GM21390 (cell line): ENCODE results near the gene ELMO2.

ENCODE experiments used
- ATAC-seq: cut with Tn5 transposase; IDR thresholded peaks from one replicate; pipeline ENCODE4 v1.9.1; 2021; ENCODE audit not compliant: unreplicated experiment

ELMO2 gene

DNA sequence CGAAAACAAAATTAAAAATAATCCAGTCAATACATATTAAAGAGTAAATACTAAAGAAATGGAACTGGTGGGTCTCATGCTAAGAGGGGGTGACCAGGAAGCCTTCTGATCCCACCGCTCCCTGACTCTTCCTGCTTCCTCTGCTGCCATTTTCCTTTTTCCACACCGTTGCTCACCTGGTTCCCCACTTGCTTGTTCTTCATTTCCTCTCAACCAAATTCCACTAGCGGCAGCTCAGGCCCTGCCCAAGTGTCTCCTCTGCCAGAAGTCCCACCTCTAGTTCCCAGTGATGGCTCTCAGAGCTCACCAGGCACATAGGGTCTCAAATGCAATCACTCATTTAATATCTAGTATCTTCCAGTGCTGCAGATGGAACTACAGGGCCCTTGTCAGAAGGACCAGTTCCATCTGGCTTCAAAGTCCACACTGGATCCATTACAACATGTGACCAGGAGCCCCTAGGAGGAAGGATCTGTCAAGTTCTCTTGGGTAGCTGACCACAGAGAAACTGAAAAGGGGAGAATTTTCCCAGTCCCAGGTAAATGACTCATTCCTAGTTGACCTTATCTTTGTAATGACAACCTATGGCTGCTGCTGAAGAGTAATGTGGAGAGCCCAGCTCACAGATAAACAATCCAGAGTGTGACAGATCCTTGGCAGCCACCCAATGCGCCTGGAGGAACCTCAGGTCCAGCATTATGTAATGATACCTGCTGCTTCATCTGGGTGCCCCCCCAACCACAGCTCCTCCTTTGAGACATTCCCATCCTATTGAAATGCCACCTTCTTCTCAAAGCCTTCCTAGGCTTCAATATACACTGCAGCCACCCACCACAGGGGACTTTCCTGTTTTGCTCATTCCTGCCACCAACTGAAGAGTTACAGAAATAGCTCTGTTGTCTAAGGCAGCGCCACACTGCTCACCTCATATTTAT lies 38.2 kb downstream of the ELMO2 start:
- ATAC-seq: no peak

DNA sequence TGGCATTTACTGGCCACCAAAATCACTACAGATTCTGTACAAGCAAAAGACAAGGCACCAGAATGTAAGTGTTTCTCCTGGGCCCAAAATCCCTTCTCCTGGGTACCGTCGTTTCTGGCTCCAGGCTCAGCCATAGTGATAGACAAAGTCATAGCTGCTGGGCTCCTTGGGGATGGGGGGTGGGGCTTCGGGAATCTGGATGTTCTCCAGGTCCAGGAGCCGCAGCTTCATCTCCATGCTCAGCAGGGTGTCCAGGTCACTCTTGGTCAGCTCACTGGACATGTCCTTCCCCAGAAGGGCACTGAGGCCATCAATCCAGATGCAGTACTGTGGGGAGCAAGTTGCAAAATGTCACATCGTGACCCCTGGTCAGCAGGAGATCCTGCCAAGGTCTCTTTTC lies 39.2 kb downstream of the ELMO2 start:
- no peak for ATAC-seq

DNA sequence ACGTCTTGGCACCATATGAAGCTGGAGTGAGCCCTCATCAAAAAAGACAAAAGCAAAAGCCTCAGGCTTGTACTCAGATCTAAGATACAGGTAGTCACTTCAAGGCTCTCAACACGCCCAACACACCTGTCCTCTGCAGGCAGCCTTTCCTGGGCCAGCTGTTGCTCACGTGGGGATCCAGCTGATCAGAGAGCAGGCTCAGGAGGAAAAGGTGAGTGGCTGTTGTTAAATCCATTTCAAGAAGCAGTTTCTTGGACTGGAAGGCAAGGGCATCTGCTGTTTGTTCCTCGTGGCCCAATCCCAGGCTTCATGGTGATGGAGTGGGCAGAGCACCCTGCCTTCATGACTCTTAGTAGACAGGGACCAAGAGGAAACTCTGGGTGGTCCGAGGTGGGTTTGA lies 39.6 kb downstream of the ELMO2 start:
- no peak for ATAC-seq

DNA sequence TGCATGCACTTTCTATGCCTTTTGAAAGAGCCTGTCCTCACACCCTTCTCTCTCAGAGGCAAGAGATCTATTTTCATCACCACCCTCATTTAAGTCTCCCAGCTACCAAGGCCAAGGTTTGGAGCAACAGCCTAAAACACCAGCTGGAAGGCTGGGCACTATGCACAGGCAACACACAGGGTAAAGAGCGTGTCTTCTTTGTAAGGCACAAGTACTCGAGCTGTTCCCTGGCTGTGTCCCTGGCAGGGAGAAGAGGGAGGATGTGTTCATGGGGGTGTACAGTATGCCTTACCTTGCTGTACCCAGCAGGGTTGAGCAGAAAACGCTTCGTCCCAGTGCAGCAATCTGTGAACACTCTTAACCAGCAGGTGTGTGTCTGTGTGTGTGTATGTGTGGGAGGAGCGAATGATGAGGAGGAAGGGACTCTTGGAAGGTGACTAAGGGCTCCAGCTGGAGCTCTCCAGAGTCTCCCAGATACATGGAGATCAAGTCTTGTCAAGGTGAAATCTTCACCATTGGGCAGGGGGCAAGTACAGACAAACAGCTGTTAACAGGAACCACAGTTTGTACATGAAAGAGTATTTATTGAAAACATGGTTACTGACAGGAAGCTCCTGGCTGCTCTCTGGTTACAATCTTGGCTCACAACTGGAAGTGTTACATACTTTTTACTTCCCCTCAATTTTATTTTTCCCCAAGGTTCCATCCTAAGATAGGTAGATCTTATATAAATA lies 40.8 kb downstream of the ELMO2 start:
- no peak for ATAC-seq

DNA sequence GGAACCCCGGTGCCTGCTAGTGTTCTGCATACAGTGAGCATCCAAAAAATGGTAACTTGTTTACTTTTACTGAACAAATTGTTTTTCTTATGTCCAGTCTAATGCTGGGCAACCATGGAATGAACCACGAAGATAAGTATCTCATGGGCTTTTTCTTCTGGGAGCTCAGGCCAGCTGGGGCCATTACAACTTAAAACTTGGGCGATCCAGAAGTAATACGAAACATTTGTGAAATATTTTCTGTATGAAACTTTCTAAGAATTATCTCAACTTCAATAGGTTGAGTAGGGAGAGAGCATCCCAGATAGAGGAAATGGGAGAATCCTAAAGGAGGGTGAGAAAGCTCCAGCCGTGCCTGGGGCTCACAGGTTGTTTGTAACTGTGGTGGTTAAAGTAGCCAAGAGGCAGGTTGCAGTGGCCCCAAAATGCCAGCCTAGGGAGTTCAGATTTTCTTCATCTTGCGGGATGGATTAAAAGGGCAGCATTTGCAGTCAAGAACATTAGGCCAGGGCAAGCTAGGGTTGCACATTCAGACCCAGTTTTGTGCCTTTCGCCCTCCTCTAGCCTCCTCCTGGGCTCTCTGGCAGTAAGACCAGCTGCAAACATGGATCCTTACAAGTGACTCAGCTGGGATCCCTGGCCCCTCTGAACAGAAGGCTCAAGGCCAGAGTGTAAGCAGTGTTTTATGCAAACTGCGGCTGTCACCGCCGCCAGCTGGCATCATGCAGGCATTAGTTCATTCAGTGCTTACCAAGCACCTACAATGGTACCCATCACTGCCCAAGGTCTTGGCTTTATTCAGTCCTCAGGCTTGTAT lies 41.5 kb downstream of the ELMO2 start:
- ATAC-seq: no peak

DNA sequence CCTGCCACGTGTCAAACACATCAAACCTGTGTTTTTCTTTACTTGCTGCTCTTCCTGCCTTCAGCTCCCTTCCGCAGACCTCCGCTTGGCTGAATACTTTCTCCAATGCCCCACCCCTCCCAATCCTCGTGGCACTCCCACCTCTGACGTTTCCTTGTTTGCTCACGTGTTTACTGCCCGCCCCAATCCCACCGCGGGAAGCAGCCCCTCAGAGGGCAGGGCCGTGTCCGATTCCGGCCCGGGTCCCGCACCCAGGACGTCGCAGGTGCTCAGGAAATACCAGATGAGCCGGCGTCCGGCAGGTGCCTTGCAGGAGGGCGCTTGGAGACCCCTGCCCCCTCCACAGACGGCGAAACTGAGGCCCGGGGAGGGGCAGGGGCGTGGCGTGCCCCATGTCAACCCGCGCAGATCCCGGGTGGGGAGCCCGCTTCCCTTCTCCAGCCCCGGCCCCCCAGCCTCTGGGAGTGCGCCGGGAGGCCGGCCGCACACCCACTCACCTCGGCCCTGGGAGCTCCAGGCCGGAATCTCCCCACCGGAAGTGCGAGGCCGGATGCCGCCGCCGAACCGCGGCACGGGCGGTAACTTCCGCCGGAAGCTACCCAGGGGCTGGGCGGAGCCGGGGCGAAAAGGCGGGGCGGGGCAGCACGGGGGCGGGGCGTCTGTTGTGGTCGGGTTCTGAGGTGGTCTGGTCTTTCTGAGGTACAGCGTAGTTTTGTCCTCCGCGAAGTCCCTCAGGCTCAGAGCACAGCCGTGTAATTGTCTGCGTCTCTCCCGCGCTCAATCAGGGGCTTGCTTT lies 42.3 kb downstream of the ELMO2 start:
- peak; percentile 76 for ATAC-seq

DNA sequence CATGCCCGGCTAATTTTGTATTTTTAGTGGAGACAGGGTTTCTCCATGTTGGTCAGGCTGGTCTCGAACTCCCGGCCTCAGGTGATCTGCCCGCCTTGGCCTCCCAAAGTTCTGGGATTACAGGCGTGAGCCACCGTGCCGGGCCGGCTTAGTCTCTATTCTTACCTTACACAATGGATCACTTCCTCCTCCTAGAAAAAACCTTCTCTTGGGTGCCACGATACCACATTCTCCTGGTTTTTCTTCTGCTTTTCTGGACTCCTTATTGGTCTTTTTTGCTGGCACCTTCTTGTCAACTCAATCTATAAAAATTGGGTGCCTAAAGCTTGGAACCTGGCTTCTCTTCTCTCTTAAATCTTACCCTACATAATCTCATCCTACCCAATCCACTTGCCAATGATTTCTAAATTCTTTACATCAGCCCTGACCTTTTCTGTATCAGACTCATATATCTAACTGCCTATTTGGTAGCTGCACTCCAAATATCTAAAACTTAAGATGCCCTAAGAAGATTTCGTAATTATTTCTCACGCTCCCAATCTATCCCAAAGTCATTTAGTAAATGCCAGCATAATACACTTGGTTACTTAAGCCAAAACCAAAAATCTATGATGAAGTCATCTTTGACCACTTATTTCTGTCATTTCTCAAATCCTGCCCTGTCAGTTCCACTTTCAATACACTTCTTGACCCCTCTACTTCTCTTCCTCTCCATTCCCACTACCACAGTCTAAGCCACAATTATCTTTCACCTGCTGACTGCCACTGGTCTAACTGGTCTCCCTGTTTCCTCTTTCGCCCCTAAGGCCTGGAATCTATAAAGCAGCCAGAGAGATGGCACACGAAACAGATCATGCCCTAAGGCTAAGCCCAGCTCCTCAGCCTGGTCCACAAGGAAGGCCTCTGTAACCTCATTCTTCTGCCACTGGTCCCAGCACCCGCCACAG lies 43.2 kb downstream of the ELMO2 start:
- ATAC-seq: no peak

DNA sequence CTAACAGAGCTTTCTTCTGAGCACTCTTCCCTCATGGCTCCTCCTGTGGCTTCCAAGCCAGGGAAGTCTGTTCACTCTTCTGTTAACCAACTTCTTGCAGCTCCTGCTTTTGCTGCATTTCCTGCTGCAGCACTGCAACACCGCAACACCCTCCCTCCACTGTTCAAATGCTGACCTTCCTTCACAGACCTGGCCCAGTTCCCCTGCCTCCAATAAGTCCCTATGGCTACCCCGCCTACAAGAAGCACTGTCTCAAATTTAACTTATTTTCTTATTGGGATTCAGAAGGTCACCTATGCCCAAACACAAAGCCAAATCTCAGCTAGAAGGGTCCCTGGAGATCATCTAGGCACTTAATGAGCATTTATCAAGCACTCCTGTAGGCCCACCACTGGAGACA lies 44.6 kb downstream of the ELMO2 start:
- ATAC-seq: no peak

DNA sequence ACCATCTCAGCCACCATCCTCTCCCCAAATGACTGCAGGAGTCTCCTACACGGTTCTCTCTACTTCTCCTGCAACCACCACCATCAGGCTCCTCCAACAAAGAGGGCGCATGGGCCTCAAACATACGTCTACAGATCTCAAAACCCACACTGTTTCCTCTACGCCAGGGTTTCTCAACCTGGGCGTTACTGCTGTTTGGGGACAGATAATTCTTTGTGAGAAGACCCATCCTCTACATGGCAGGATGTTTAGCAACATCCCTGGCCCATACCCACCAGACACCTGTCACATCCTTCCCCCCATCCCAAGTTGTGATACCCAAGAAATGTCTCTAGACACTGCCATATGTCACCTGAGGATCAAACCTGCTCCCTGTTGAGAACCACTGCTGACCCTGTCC lies 45.0 kb downstream of the ELMO2 start:
- ATAC-seq: no peak

DNA sequence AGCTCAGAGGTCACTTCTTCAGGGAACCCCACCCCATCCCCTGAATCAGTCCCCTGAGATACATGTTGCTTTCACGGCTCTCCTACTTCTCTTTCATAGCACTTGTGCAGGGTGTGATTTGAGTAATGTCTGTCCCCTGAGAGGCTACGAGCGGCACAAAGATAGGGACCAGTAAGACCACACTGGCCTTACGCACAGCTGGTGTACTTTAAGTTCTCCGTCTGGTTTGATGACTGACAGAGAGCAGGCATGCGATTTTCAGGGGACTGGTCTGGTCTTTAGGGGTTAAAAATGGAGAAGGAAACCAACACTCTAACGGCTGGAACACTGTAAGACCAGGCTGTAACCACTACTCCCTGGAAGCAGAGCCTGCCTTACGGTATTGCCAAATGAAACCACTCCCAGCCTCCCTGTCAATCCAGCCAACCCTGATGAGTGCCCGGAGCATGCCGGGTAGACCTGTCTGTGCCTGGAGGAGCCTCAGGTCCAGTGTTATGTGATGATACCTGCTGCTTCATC lies 47.1 kb downstream of the ELMO2 start:
- peak; percentile 56 for ATAC-seq

DNA sequence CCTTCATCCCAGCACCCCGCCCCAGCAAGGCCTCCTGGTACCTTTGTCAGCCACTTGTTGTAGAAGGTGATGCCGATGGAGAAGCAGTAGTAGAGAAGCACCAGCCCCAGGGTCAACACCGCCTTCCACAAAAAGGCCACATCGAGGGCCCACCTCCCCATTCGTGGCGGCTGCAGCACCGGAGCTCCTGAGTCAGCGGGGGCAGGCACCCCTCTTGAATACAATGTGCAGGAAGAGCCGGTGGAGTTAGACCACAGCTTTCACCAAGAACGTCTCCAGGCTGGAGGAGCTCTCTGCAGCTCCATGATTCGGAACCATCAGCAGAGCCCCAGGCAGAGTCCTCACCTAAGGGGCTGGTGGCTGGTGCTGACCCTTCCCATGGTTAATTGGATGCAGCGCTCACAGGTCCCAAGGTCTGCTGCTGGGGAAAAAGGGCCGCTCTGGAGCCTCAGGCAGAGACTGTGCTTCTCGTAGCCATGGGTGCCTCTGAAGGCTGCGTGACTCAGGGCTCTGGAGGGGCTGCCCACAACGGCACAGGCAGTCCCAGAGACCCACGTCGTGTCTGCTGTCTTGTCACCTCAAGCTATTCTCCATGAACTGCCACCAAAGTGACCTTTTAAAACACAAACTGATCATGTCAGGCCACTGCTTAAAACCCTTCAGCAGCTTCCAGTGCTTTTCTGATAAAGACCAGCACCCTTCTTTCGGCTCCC lies 47.9 kb downstream of the ELMO2 start:
- ATAC-seq: no peak

DNA sequence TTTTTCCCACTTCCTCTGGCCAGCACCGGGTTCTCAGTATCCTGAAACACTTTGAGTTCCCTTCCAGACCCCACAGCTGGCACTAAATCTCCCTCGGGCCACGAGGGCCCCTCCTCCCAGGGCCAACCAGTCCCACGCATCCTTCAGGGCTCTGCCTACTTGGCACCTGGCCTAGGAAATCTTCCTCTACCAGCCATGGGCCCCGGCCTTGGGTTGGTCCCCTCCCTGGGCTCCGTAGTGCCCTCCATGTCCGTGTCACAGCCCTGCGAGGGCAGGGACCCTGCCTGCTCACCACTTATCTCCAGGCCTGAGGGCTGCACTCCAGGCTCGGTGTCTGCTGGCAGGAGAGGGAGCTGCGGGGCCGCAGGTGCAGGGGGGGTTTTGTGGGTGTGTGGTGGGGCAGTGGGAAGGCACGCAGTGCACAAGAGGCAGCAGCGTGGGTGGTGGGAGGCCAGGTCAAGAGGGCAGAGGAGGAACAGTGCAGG lies 49.3 kb downstream of the ELMO2 start:
- no peak for ATAC-seq

DNA sequence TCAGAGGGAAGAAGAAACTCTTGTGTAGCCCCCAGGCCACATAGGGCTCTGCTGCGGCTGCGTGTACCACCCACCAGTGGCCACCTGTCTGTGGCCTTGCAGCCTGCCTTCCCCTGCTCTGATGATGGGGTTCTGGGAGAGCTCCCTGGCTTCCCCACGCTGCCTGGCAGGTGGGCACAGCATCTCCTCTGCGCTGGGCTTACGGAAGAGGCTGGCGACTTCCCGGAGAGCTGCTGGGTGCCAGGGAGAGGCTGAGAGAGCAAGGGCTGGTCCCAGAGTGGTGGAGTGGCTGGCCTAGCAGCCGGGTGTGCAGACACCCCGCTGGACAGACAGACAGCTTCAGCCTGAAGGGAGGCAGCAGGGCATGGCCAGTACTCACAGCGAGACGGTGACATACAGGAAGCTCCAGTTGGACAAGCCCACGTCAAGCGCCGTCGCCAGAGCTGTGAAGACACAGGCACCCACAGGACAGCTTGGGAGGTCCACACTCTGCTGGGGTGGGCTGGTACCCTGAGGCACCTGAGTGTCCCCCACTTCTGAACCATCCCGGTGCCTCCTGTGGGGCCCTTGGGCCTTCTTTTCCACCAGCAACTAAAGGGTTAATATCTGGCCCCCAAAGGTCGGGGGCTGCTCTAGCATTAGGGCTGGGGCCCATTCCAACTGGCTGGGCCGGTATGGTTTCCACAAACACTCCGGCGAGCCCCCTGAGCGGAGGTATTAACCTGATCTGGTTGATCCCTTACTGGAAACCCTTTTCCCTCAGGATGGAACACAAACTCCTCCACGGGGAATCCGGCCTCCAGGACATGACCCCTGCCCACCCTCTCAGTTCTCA lies 50.0 kb downstream of the ELMO2 start:
- ATAC-seq: no peak

DNA sequence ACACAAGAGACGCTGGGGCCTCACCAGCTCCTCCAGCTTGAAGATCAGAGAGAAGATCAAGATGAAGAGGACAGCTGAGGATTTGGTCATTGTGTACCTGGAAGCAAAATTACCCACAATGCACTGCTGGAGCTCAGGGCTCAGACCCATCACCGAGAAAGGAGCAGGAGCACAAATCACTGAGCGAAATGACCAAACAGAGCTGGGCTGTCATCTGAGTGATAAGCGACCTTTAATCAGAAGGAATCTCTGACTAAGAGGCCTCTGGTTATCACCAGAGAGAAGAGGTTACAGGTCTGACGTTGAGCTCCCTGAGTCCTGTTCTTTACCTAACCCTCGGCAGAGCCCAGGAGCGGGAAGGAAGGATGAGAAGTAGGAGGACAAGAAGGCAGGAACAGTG lies 50.6 kb downstream of the ELMO2 start:
- no peak for ATAC-seq

DNA sequence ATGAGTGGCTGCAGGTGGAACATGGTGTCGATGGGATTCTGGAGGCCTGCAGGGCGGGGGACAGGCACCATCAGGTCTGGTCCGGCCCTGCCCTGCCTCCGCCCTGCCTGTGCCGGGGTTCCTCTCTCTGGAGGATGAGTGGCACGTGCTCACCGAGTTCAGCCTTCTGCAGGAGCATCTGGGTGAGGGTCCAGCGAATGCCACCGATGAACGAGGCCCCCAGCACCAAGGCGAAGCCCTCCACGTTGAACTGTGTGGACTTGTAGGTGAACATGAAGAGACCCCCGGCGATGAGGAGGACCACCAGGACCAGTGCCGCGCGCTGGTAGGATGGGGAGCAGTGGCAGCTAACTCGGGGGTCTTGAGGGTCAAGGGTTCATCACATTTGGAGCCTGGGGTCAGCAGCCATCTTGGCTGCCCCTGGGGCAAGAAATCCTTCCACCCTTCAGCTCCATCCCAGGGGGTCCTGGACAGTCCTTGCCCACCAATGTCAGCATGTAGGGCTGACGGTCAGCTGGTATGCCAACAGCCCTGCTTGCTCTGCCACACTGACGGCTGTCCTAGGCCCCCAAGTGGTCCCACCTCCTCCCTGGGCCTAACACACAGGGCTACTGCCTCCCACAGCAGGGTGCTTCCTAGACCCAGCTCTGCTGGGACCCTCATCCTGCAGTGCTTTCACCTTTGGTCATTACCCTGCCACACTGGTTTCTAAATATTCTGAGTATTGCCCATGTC lies 51.3 kb downstream of the ELMO2 start:
- no peak for ATAC-seq

DNA sequence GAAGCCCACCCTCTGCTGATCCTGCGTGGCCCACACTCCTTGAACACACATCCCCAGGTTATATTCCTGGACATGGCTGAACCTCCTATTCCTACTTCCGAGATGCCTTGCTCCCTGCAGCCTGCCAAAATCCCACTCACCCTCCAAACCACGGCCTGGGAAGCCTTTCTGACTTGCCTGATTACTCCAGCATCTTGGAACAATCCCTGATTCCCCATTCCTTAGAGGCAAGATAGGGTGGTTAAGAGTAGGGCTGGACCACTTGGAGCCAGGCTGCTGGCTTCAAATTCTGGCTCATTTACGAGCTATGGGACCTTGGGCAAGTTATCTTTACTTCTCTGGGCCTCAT lies 52.2 kb downstream of the ELMO2 start:
- no peak for ATAC-seq
